COR-L47 (cell line): ENCODE measurements around the gene ZSWIM4.

Experiments
- DNase-seq: peaks from one replicate; lab custom pipeline; 2025; lab: John Stamatoyannopoulos, UW

The ZSWIM4 gene

DNA sequence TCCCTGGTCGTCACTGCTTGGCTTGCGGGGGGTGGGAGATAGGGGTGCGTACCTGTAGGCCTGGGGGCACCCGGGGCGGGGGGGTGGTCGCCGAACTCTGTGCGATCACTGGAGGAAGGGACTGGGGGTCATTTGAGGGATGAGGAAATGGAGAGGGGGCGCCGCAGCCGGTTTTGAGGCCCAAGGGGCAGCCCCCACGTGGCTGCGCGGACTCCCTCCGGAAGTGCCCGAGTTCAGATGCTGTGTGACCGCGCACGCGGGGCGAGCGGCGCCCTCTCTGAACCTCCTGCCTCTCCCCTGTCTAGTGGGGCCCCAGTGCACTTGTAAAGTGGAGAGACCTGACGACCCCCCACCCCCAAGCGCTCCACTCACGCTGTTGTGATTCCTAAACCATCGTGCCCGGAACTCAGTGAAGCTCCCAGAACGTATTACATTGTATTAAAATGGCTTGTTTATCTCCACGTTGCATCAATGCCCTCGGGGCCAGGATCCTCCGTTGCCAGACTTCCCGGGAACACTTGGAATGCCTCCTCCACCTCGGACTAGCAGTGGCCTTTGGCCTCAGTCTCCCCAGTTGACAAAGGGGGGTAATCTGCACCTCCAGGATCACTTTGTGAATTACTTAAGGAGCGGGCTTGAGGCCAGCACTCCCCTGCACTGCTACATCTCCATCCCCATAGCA is 78.7 kb downstream of the ZSWIM4 start:
- DNase-seq, result no peak

DNA sequence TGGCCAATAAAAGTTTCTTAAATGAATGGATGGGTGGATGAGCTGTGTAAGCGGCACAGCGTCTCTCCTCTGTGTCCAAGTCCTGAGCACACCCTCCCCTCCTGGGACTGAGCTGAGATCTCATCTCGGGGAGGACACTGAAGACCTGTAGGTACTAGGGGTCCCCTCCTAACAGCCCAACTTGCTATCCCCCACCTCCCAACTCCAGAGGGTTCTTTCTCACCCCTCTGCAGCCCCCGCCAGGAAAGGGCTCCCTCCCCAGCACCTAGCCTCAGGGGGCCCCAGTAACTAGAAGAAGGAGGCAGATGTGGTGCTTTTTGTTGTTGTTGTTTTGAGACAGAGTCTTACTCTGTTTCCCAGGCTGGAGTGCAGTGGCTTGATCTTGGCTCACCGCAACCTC is 80.6 kb downstream of the ZSWIM4 start:
- DNase-seq, result no peak

DNA sequence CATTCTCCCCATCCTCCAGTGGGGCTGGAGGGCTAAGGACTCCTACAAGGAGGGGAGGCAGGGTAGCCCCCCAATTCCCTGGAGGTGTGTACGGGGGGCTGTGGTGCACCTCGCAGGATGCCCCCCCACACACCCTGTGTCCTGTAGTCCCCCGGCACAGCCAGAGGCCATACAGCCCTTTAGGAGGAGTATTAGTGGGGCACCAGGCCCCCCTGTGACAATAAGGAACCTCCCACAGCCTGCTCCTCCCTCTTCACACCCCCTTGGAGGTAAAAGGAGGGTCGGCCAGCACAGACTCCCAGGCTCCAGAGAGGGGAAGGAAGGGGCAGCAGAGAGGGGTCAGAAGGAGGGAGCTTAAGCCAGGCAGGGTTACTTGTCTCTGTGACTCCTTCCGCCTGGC is 81.6 kb downstream of the ZSWIM4 start, which contains the start of gene NANOS3:
Gene NANOS3 (plus strand): TSS at position 301 of the 400 bp plus-strand sequence. CDS start 115 bp downstream, outside the sequence.
- no peak for DNase-seq

DNA sequence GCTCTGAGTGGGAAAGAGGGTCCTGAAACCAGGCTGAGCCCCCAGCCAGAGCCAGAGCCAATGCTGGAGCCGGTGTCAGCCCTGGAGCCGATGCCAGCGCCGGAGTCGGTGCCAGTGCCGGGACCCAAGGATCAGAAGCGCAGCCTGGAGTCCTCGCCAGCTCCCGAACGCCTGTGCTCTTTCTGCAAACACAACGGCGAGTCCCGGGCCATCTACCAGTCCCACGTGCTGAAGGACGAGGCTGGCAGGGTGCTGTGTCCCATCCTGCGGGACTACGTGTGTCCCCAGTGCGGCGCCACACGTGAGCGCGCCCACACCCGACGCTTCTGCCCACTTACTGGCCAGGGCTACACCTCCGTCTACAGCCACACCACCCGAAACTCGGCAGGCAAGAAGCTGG is 82.1 kb downstream of the ZSWIM4 start:
- DNase-seq, result no peak

GRCh38 chr19:13880059-13881043 is 85.1 kb downstream of the ZSWIM4 start:
- DNase-seq, result peak; percentile 96

GRCh38 chr19:13881251-13881691 is 86.0 kb downstream of the ZSWIM4 start:
- no peak for DNase-seq
